ENCODE data around the gene AMH. TPM values are rescaled to one million over a fixed set of nuclear protein-coding genes. Genes with fewer than 3 reads are reported as not detected.

The AMH gene
- total and polyA plus RNA-seq, 2 of the 13 experiments (the other 11 are each of a cell fraction or from before 2014, with no cell fraction given): 0.03 to 0.18 TPM

DNA sequence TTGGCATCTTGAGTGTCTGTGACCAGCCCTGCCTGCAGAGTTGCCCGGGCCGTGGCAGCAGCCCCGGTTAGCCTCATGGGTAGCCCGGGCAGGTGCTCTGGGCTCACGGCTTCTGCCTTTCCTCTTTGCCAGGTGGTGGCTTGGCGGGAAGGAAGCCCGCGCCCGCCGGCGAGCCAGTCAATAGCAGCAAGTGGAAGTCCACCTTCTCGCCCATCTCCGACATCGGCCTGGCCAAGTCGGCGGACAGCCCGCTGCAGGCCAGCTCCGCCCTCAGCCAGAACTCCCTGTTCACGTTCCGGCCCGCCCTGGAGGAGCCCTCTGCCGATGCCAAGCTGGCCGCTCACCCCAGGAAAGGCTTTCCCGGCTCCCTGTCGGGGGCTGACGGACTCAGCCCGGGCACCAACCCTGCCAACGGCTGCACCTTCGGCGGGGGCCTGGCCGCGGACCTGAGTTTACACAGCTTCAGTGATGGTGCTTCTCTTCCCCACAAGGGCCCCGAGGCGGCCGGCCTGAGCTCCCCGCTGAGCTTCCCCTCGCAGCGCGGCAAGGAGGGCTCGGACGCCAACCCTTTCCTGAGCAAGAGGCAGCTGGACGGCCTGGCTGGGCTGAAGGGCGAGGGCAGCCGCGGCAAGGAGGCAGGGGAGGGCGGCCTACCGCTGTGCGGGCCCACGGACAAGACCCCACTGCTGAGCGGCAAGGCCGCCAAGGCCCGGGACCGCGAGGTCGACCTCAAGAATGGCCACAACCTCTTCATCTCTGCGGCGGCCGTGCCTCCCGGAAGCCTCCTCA is 22.9 kb upstream of the AMH start (continued):
- TF ChIP-seq TEAD3 (CRISPR knock-in tag; optimal IDR thresholded peaks at IDR 0.05; ENCODE audit: borderline replicate concordance) (no peak), ZSCAN29 (CRISPR knock-in tag; conservative IDR thresholded peaks at IDR 0.05) (no peak), ZNF143 (CRISPR knock-in tag; IDR thresholded peaks at IDR 0.05) (no peak), WIZ (CRISPR knock-in tag; IDR thresholded peaks at IDR 0.05) (no peak), MXI1 (IDR thresholded peaks at IDR 0.05; ENCODE audit: borderline replicate concordance, low read depth, low read length) (no peak)

DNA sequence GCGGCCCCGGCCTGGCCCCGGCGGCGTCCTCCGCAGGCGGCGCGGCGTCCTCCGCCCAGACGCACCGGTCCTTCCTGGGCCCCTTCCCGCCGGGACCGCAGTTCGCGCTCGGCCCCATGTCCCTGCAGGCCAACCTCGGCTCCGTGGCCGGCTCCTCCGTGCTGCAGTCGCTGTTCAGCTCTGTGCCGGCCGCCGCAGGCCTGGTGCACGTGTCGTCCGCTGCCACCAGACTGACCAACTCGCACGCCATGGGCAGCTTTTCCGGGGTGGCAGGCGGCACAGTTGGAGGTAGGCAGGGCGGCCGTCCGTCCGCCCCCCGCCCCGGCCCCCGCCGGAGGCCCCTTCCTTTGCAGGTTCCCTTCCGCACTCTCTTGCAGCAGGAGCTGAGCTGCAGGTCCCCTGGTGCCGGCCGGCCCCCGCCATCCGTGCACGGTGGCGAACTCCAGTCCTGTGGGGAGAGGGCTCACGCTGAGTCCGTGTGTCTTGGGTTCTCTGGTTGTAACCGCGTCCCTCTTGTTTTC is 22.2 kb upstream of the AMH start:
- ATAC-seq (no peak), FAIRE-seq (no peak), DNase-seq (ENCODE audit: low spot score) (no peak)
- Histone ChIP-seq H3K36me3 (replicated peaks in 1 of 2; ENCODE audit: control insufficient read depth in 1 of 2, insufficient read depth in 2 of 2, low read length in 2 of 2) (peaks cover 30 to 55% of the 10 kb centered on the region in 2 experiments; a peak in 4 of 5 replicates), H3K9ac (ENCODE audit: insufficient read depth, low read depth, low read length) (no peak overlapping the region), H3K27ac (ENCODE audit: extremely low read length, insufficient read depth, low read length) (no peak overlapping the region), H4K20me1 (ENCODE audit: insufficient read depth, low read length) (no peaks in the 10 kb centered on the region), H3K4me3 (replicated peaks in 1 of 3; ENCODE audit: insufficient read depth in 1 of 3, low read depth in 2 of 3, low read length in 3 of 3) (no peak overlapping the region), H3K4me2 (ENCODE audit: low read depth, low read length) (no peak overlapping the region), H3K4me1 (ENCODE audit: insufficient read depth, low read length) (no peaks in the 10 kb centered on the region), H3K79me2 (ENCODE audit: insufficient read depth, low read length) (no peaks in the 10 kb centered on the region), H3K27me3 (ENCODE audit: control insufficient read depth in 1 of 2, insufficient read depth in 2 of 2, low read length in 2 of 2) (no peaks in the 10 kb centered on the region), H3K9me3 (ENCODE audit: low read length) (no peaks in the 10 kb centered on the region), H2AFZ (ENCODE audit: low read length) (no peak overlapping the region)
- intact Hi-C loops (cut with micrococcal nuclease; ENCODE audit: unreplicated experiment) (no loop called here), in situ Hi-C loops (cut with HindIII; ENCODE audit: extremely low pct_ligation_motif_present, low pct_unique_long_range_greater_than_20kb) (no loop called here)
- WGBS (ENCODE audit: low lambda C conversion rate): 98% methylated on average over 49 of the region's 53 CpGs
- POLR2A ChIA-PET: no interaction called here
- CTCF ChIA-PET (ENCODE audit: low intra/inter-chr PET ratio, low total read pairs): no interaction called here
- no TSS peak for BruUV-seq (replicated peaks)
- TF ChIP-seq IRF2 (CRISPR knock-in tag; IDR thresholded peaks at IDR 0.05) (no peak), AGO2 (optimal IDR thresholded peaks at IDR 0.05; ENCODE audit: low read depth, low read length) (peak; percentile 11), NFIC (IDR thresholded peaks at IDR 0.05; ENCODE audit: low read length) (no peak), ZBTB7A (CRISPR knock-in tag; IDR thresholded peaks at IDR 0.05) (no peak)

Data from HepG2 (cell line).